ENCODE data around the gene PAM. TPM values are rescaled to one million over a fixed set of nuclear protein-coding genes. Genes with fewer than 3 reads are reported as not detected.

Gene PAM
- total RNA-seq, 2 experiments from 2014 or later, result 15.1 to 16.1 TPM

- no peak for TF ChIP-seq CTCF (IDR thresholded peaks at IDR 0.05)
- no peaks in the 10 kb centered on the region for H3K9me3 Mint-ChIP-seq
- H3K4me3 Mint-ChIP-seq, result no peak overlapping the region
- Histone ChIP-seq H3K4me3 (ENCODE audit: low read length) (no peak overlapping the region), H3K36me3 (ENCODE audit: insufficient read depth, low read length) (peaks cover 7% of the 10 kb centered on the region), H3K4me1 (ENCODE audit: insufficient read depth, low read length) (no peaks in the 10 kb centered on the region), H3K9me3 (ENCODE audit: control insufficient read depth in 1 of 2, insufficient read depth in 1 of 2, low read length in 2 of 2) (no peaks in the 10 kb centered on the region), H3K27me3 (ENCODE audit: control insufficient read depth in 1 of 2, insufficient read depth in 2 of 2, low read length in 2 of 2) (no peaks in the 10 kb centered on the region), H3K27ac (ENCODE audit: low read depth in 1 of 2, low read length in 2 of 2) (no peak overlapping the region)
- no peak for DNase-seq
- ATAC-seq (ENCODE audit: poor library complexity), result no peak
- ChIA-PET POLR2A (no interaction called here), CTCF (no interaction called here)
- no peaks in the 10 kb centered on the region for H3K27me3 Mint-ChIP-seq
- H3K36me3 Mint-ChIP-seq (ENCODE audit: low read depth), result peaks cover 4% of the 10 kb centered on the region
- no peaks in the 10 kb centered on the region for H3K4me1 Mint-ChIP-seq (ENCODE audit: low read depth)
- no peak overlapping the region for H3K27ac Mint-ChIP-seq
- intact Hi-C loops (cut with DNase I, micrococcal nuclease), result no loop called here
Observed at GRCh38 chr5:102975457-102976182, 220.5 kb downstream of the PAM start.

GRCh38 chr5:102981957-102982635 is 227.0 kb downstream of the PAM start:
- no peak overlapping the region for H3K27ac ChIP-seq (ENCODE audit: low read depth in 1 of 2, low read length in 2 of 2)
- H3K4me1 ChIP-seq (ENCODE audit: insufficient read depth, low read length), result no peaks in the 10 kb centered on the region
- no peaks in the 10 kb centered on the region for H3K27me3 ChIP-seq (ENCODE audit: control insufficient read depth in 1 of 2, insufficient read depth in 2 of 2, low read length in 2 of 2)
- DNase-seq, result peak in 1 of 14 experiments; percentile 4
- no peak for ATAC-seq (ENCODE audit: poor library complexity)
- peaks cover 6 to 10% of the 10 kb centered on the region in 2 experiments for H3K9me3 ChIP-seq (ENCODE audit: control insufficient read depth in 1 of 2, insufficient read depth in 1 of 2, low read length in 2 of 2)
- no peak overlapping the region for H3K27ac Mint-ChIP-seq
- no peak overlapping the region for H3K4me3 Mint-ChIP-seq
- H3K4me3 ChIP-seq (ENCODE audit: low read length), result no peak overlapping the region
- CTCF ChIA-PET, result no interaction called here
- H3K4me1 Mint-ChIP-seq (ENCODE audit: low read depth), result no peaks in the 10 kb centered on the region
- peaks cover under 1% of the 10 kb centered on the region for H3K36me3 ChIP-seq (ENCODE audit: insufficient read depth, low read length)
- intact Hi-C loops (cut with DNase I, micrococcal nuclease), result no loop called here
- TF ChIP-seq CTCF (IDR thresholded peaks at IDR 0.05), result no peak
- H3K36me3 Mint-ChIP-seq (ENCODE audit: low read depth), result peaks cover 20% of the 10 kb centered on the region
- no peaks in the 10 kb centered on the region for H3K27me3 Mint-ChIP-seq
- peaks cover 6% of the 10 kb centered on the region for H3K9me3 Mint-ChIP-seq
- POLR2A ChIA-PET, result no interaction called here

GRCh38 chr5:102986074-102986473 is 231.0 kb downstream of the PAM start:
- Mint-ChIP-seq H3K27me3 (no peaks in the 10 kb centered on the region), H3K4me3 (no peak overlapping the region), H3K4me1 (ENCODE audit: low read depth) (no peaks in the 10 kb centered on the region), H3K27ac (no peak overlapping the region), H3K36me3 (ENCODE audit: low read depth) (peaks cover 19% of the 10 kb centered on the region), H3K9me3 (peaks cover 6% of the 10 kb centered on the region)
- no peaks in the 10 kb centered on the region for H3K36me3 ChIP-seq (ENCODE audit: insufficient read depth, low read length)
- ATAC-seq (ENCODE audit: poor library complexity) (no peak), DNase-seq (no peak)
- intact Hi-C loops (cut with DNase I, micrococcal nuclease), result no loop called here
- no peak overlapping the region for H3K4me3 ChIP-seq (ENCODE audit: low read length)
- POLR2A ChIA-PET, result interaction anchor here (0.6 kb wide), 1 partner anchor 146 kb away, joined by 7 read pairs; no protein-coding TSS in a partner anchor
- no peaks in the 10 kb centered on the region for H3K4me1 ChIP-seq (ENCODE audit: insufficient read depth, low read length)
- no peaks in the 10 kb centered on the region for H3K27me3 ChIP-seq (ENCODE audit: control insufficient read depth in 1 of 2, insufficient read depth in 2 of 2, low read length in 2 of 2)
- H3K9me3 ChIP-seq (ENCODE audit: control insufficient read depth in 1 of 2, insufficient read depth in 1 of 2, low read length in 2 of 2), result peaks cover 6 to 10% of the 10 kb centered on the region in 2 experiments
- TF ChIP-seq CTCF (IDR thresholded peaks at IDR 0.05), result no peak
- H3K27ac ChIP-seq (ENCODE audit: low read depth in 1 of 2, low read length in 2 of 2), result no peak overlapping the region
- CTCF ChIA-PET, result no interaction called here

Data from CD4-positive, alpha-beta T cell (primary cell).